HepG2 (cell line): ENCODE results near the gene CTRB2. TPM values are rescaled to one million over a fixed set of nuclear protein-coding genes. Genes with fewer than 3 reads are reported as not detected.
A peak's percentile ranks its signal among the peaks of the same experiment; 100 is the strongest.

Source experiments
- AGO1 ChIP-seq: fragments of 200-400 bp; formaldehyde crosslinking; IDR thresholded peaks from 2 replicates; pipeline ENCODE4 v1.6.1; 2017; ENCODE audit warnings: mild to moderate bottlenecking, low read depth, low read length, moderate library complexity; ENCODE audit not compliant: poor library complexity, severe bottlenecking
- ARNTL ChIP-seq: sonication (generic); formaldehyde crosslinking; IDR thresholded peaks from 2 replicates; pipeline ENCODE4 v1.4.0; 2020; ENCODE audit warnings: mild to moderate bottlenecking, missing genetic modification reagents
- DRAP1 ChIP-seq: IDR thresholded peaks from 2 replicates; pipeline ENCODE4 v1.6.1; 2016; ENCODE audit warnings: missing genetic modification reagents, missing compliant biosample characterization
- FOXA1 ChIP-seq, 2 experiments: fragments of 450-650 bp in 1 of 2; sonication (generic) in 1 of 2; formaldehyde crosslinking in 1 of 2; IDR thresholded peaks; 2 replicates each; pipeline versions ENCODE4 v1.4.0 to v1.6.1; 2016 to 2020; ENCODE audit warnings: missing genetic modification reagents in 1 of 2
- FOXJ3 ChIP-seq: sonication (generic); formaldehyde crosslinking; IDR thresholded peaks from 2 replicates; pipeline ENCODE4 v1.4.0; 2020; ENCODE audit warnings: missing genetic modification reagents, mild to moderate bottlenecking, borderline replicate concordance
- HMGA1 ChIP-seq: sonication (generic); formaldehyde crosslinking; conservative IDR thresholded peaks from 2 replicates; pipeline ENCODE4 v1.4.0; 2020; ENCODE audit warnings: missing genetic modification reagents
- HNRNPL ChIP-seq: fragments of 200-400 bp; formaldehyde crosslinking; IDR thresholded peaks from 2 replicates; pipeline ENCODE4 v1.6.1; 2017; ENCODE audit warnings: mild to moderate bottlenecking, low read depth, low read length
- KLF9 ChIP-seq: IDR thresholded peaks from 2 replicates; pipeline ENCODE4 v1.6.1; 2016; ENCODE audit warnings: low read depth
- NONO ChIP-seq, 2 experiments: fragments of 450-650 bp in 1 of 2; sonication (generic) in 1 of 2; formaldehyde crosslinking in 1 of 2; IDR thresholded peaks in 1 of 2; conservative IDR thresholded peaks in 1 of 2; 2 replicates each; pipeline versions ENCODE4 v1.6.1 to v1.8.0; 2017 to 2022; ENCODE audit warnings: mild to moderate bottlenecking in 1 of 2, missing genetic modification reagents in 1 of 2, moderate library complexity in 1 of 2
- PHF21A ChIP-seq: sonication (generic); formaldehyde crosslinking; IDR thresholded peaks from 2 replicates; pipeline ENCODE4 v1.5.0; 2020; ENCODE audit warnings: mild to moderate bottlenecking, missing genetic modification reagents
- RAD21 ChIP-seq: fragments of 450-650 bp; formaldehyde crosslinking; IDR thresholded peaks from 2 replicates; pipeline ENCODE4 v1.5.0; 2020; ENCODE audit warnings: mild to moderate bottlenecking
- RXRA ChIP-seq: sonication (generic); formaldehyde crosslinking; IDR thresholded peaks from 2 replicates; pipeline ENCODE4 v1.5.1; 2020; ENCODE audit warnings: missing genetic modification reagents
- SMARCC2 ChIP-seq: fragments of 450-650 bp; IDR thresholded peaks from 2 replicates; pipeline ENCODE4 v1.6.1; 2017; ENCODE audit warnings: antibody characterized with exemption, mild to moderate bottlenecking
- SNAPC4 ChIP-seq: sonication (generic); formaldehyde crosslinking; IDR thresholded peaks from 2 replicates; pipeline ENCODE4 v1.4.0; 2020; ENCODE audit warnings: mild to moderate bottlenecking, missing genetic modification reagents
- SRF ChIP-seq: IDR thresholded peaks from 2 replicates; pipeline ENCODE4 v1.6.1; 2011; ENCODE audit warnings: mild to moderate bottlenecking, low read depth, low read length, moderate library complexity
- ZBTB33 ChIP-seq: sonication (generic); formaldehyde crosslinking; IDR thresholded peaks from 2 replicates; pipeline ENCODE4 v1.4.0; 2020; ENCODE audit warnings: missing genetic modification reagents
- ZBTB38 ChIP-seq: sonication (generic); formaldehyde crosslinking; IDR thresholded peaks from 2 replicates; pipeline ENCODE4 v1.5.1; 2020; ENCODE audit warnings: mild to moderate bottlenecking, missing genetic modification reagents
- ZBTB8A ChIP-seq: sonication (generic); formaldehyde crosslinking; IDR thresholded peaks from 2 replicates; pipeline ENCODE4 v1.4.0; 2020; ENCODE audit warnings: mild to moderate bottlenecking, low read depth, missing genetic modification reagents, borderline replicate concordance
- ZNF556 ChIP-seq: sonication (generic); formaldehyde crosslinking; IDR thresholded peaks from 2 replicates; pipeline ENCODE4 v1.4.0; 2020; ENCODE audit warnings: mild to moderate bottlenecking, missing genetic modification reagents, borderline replicate concordance
- ZNF577 ChIP-seq: sonication (generic); formaldehyde crosslinking; IDR thresholded peaks from 2 replicates; pipeline ENCODE4 v1.4.0; 2020; ENCODE audit warnings: mild to moderate bottlenecking, low read depth, missing genetic modification reagents, borderline replicate concordance
- ZNF652 ChIP-seq: IDR thresholded peaks from 2 replicates; pipeline ENCODE4 v1.6.1; 2016; ENCODE audit warnings: low read depth, borderline replicate concordance
- ZSCAN31 ChIP-seq: sonication (generic); formaldehyde crosslinking; IDR thresholded peaks from 2 replicates; pipeline ENCODE4 v1.5.0; 2020; ENCODE audit warnings: low read depth, mild to moderate bottlenecking, missing genetic modification reagents
- polyA plus RNA-seq, 8 experiments: library from polyadenylated mRNA; depleted of rRNA in 3 of 8; stranded (reverse) in 7 of 8; unstranded in 1 of 8; fragments of >200 nt; fragmentation: Illumina TruSeq in 4 of 8; extraction: Trizol in 4 of 8; gene quantifications; 2 replicates each; pipeline versions ENCODE4 v1.2.1 to v1.2.3, GENCODE V29; 2011 to 2016; ENCODE audit warnings: low read depth in 4 of 8, missing spikeins in 1 of 8, mixed read lengths in 1 of 8; ENCODE audit not compliant: insufficient read depth in 1 of 8
- total RNA-seq, 5 experiments: library from RNA; depleted of rRNA; stranded (reverse); fragments of >200 nt; fragmentation: Illumina TruSeq; extraction: Trizol; gene quantifications; 2 replicates each; pipeline ENCODE4 v1.2.3, GENCODE V29; 2016; ENCODE audit warnings: low read depth in 1 of 5

Gene CTRB2
- total and polyA plus RNA-seq, 2 of the 13 experiments (the other 11 are each of a cell fraction or from before 2014, with no cell fraction given) = 0.13 TPM; not detected in 1

- TF ChIP-seq ZBTB8A (CRISPR knock-in tag) (no peak), SMARCC2 (no peak), SNAPC4 (no peak), RXRA (CRISPR knock-in tag) (peak; percentile 11; the same call in 1 of the 2 replicates), DRAP1 (no peak), NONO (IDR thresholded peaks at IDR 0.05) (no peak), NONO (CRISPR knock-in tag; conservative IDR thresholded peaks at IDR 0.05) (0 out of 2 replicates have a peak, but pooled peaks have one; percentile 6), ZNF577 (CRISPR knock-in tag) (no peak), HMGA1 (CRISPR knock-in tag) (no peak), SRF (no peak), FOXA1 (IDR thresholded peaks at IDR 0.05) (no peak), FOXA1 (CRISPR knock-in tag; IDR thresholded peaks at IDR 0.05) (0 out of 2 replicates have a peak, but pooled peaks have one; percentile 1), ZNF652 (CRISPR knock-in tag) (no peak), AGO1 (no peak), ARNTL (CRISPR knock-in tag) (0 out of 2 replicates have a peak, but pooled peaks have one; percentile 39), RAD21 (CRISPR knock-in tag) (0 out of 2 replicates have a peak, but pooled peaks have one; percentile 63), ZBTB38 (CRISPR knock-in tag) (peak; percentile 47; the same call in 1 of the 2 replicates), PHF21A (CRISPR knock-in tag) (no peak), HNRNPL (peak; percentile 61; the same call in 1 of the 2 replicates), KLF9 (CRISPR knock-in tag) (0 out of 2 replicates have a peak, but pooled peaks have one; percentile 15), ZSCAN31 (CRISPR knock-in tag) (0 out of 2 replicates have a peak, but pooled peaks have one; percentile 48), ZNF556 (CRISPR knock-in tag) (0 out of 2 replicates have a peak, but pooled peaks have one; percentile 14), FOXJ3 (no peak), ZBTB33 (no peak; the same call in 1 of the 2 replicates)
Measured at GRCh38 chr16:75250089-75250808, 43.3 kb upstream of the CTRB2 start (continued).
